ENCODE measurements around the gene KIF24.
"Not testable (repeated sequence)": the region's sequence is repeated elsewhere in the genome, so short reads cannot be mapped to it uniquely, and the experiment has no call there.

Gene KIF24

DNA sequence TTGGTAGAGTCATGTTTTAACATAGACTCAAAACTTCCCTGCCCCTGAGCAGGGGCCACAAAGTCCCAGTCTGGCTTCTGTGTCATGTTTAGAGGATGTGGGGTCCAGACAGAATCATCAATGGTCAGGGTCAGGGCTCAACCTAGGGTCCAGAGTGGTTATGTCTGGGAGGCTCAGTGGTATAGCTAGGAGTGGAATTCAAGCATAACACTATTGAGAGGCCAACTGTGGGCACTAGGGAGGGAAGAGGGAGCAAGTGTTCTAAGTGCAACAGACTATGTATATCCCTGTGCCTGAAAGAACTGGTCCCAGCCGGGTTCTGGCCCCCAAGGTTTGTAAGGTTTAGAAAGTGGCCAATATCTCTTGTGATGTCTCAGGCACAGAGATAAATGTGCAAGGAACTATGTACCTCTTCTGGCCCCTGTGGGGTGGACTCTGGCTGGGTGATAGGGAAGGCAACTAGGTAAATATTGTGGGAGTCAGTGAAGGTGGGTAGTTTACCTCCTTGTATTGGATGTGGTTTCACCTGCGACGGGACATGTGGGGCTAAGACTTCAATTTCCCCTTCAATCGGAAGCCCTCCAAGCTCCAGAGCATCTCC is 33.6 kb upstream of the KIF24 start:
- no peak overlapping the region for H3K4me3 ChIP-seq (ENCODE audit: low read depth, low read length)
- no peak for DNase-seq (ENCODE audit: low read depth)
- TF ChIP-seq, protein P1, sequence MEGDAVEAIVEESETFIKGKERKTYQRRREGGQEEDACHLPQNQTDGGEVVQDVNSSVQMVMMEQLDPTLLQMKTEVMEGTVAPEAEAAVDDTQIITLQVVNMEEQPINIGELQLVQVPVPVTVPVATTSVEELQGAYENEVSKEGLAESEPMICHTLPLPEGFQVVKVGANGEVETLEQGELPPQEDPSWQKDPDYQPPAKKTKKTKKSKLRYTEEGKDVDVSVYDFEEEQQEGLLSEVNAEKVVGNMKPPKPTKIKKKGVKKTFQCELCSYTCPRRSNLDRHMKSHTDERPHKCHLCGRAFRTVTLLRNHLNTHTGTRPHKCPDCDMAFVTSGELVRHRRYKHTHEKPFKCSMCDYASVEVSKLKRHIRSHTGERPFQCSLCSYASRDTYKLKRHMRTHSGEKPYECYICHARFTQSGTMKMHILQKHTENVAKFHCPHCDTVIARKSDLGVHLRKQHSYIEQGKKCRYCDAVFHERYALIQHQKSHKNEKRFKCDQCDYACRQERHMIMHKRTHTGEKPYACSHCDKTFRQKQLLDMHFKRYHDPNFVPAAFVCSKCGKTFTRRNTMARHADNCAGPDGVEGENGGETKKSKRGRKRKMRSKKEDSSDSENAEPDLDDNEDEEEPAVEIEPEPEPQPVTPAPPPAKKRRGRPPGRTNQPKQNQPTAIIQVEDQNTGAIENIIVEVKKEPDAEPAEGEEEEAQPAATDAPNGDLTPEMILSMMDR (IDR thresholded peaks at IDR 0.05; ENCODE audit: low read depth, low read length, missing control alignments), result no peak

DNA sequence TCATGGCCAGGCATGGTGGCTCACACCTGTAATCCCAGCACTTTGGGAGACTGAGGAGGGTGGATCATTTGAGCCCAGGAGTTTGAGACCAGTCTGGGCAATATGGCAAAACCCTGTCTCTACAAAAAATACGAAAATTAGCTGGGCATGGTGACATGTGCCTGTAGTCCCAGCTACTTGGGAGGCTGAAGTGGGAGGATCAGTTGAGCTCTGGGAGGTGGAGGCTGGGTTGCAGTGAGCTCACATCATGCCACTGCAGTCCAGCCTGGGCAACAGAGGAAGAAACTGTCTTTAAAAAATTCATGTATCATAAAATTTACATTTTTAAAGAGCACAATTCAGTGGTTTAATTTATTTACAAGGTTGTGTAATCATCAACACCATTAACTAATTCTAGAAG is 23.9 kb upstream of the KIF24 start:
- not testable (repeated sequence) for H3K4me3 ChIP-seq (ENCODE audit: low read depth, low read length); DNase-seq (ENCODE audit: low read depth)

DNA sequence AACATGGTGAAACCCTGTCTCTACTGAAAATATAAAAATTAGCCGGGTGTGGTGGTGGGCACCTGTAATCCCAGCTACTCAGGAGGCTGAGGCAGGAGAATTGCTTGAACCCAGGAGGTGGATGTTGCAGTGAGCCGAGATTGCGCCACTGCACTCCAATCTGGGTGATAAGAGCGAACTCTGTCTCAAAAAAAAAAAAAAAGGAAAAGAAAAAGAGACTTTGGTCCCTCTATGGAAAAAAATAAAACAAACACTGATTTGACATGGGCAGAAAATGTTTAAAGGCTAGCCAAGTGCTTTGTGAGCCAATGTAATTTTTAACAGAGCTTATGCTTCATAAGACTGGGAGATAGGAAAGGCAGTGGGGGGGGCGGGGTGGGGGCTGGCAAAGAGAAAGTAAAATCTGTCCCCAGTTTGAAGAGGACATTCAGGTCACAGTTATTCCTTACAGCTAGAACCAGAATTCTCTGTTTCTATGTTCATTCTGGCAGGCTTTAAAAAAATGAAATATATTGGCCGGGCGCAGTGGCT is 23.1 kb upstream of the KIF24 start:
- H3K4me3 ChIP-seq (ENCODE audit: low read depth, low read length); DNase-seq (ENCODE audit: low read depth): not testable (repeated sequence)

DNA sequence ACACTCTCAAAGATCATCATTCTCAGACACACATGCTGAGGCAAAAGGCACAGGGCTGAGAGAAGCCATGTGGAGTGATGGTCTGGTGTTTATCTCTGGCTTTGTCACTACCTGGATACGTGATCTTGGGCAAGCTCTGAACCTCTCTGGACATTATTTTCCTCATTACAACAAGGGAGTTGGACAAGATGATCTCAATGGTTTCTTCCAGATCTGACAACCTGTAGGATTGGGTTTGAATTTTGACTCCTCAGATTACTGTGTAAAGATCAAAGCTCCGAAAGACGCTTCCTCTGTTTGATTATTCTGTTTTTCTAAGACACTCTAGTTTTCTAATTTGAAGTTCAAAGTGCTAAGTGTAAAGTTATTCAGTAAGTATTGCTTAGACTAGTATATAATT is 20.3 kb upstream of the KIF24 start:
- TF ChIP-seq, protein P1 (IDR thresholded peaks at IDR 0.05; ENCODE audit: low read depth, low read length, missing control alignments), result no peak
- no peak for DNase-seq (ENCODE audit: low read depth)
- no peak overlapping the region for H3K4me3 ChIP-seq (ENCODE audit: low read depth, low read length)

DNA sequence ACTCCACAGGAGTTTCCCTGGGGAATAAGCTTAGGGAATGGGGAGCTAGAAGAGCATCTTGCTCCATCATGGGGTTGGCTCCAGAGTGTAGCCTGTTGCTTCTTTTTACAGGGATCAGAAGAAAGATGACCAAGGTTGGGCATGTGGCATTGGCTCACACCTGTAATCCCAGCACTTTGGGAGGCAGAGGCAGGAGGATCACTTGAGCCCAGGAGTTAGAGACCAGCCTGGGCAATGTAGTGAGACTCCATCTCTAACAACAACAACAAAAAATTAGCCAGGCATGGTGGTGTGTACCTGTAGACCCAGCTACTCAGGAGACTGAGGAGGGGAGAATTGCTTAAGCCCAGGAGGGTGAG is 18.7 kb upstream of the KIF24 start:
- TF ChIP-seq, protein P1 (IDR thresholded peaks at IDR 0.05; ENCODE audit: low read depth, low read length, missing control alignments), result no peak
- no peak overlapping the region for H3K4me3 ChIP-seq (ENCODE audit: low read depth, low read length)
- DNase-seq (ENCODE audit: low read depth), result no peak

DNA sequence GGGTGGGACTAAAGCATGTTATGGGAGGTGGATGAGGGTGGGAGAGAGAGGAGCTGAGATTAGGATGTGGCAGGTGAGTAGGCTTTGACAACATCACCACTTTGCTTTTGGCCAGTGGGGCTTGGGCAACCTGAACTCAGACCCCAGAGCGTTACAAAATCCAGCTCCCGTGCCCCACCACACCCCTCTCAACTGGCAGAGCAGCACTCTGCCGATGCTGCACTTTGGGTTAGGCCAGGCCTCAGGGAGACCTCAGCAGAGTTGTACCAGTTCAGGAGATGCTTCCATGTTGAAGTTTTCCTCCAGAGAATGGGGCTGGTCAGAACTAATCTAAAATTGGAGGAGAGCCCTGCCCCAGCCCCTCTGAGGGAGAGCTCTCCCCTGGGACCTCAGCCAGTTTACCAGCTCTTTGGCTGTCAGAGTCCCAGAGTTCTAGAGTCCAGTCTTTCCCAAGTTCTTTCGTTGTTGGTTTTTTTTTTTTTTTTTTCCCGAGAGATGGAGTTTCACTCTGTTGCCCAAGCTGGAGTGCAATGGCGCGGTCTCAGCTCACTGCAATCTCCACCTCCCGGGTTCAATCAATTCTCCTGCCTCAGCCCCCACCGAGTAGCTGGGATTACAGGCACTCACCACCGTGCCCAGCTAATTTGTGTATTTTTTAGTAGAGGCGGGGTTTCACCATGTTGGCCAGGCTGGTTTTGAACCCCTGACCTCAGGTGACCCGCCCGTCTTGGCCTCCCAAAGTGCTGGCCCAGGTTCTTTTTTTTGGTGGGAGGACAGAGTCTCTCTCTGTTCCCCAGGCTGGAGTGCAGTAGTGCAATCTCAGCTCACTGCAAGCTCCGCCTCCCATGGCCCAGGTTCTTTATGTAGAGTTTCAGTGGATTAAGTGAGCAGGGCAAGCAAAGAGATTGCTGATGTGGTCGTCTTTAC is 18.1 kb upstream of the KIF24 start:
- no peak overlapping the region for H3K4me3 ChIP-seq (ENCODE audit: low read depth, low read length)
- TF ChIP-seq, protein P1 (IDR thresholded peaks at IDR 0.05; ENCODE audit: low read depth, low read length, missing control alignments), result no peak
- DNase-seq (ENCODE audit: low read depth), result no peak

DNA sequence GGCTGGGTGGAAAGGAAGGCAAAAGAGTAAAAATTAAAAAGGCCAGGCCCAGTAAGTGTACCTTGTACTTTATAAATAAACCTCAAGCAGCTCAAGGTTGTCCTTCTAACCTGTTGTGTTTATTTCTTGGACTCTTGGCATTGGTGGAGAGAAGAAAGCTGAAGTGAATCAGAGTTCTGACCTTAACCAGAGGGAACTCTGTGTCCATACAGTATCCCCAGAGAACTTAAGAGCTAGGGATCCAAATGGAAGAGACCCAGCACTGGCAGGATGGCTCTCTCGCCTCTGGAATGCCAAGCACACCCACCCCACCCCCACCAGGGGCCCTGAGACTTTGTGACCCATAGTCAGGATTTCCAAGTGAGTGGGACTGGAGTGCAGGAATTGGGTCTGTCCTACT is 14.5 kb upstream of the KIF24 start:
- no peak for DNase-seq (ENCODE audit: low read depth)
- no peak overlapping the region for H3K4me3 ChIP-seq (ENCODE audit: low read depth, low read length)
- TF ChIP-seq, protein P1 (IDR thresholded peaks at IDR 0.05; ENCODE audit: low read depth, low read length, missing control alignments), result no peak

DNA sequence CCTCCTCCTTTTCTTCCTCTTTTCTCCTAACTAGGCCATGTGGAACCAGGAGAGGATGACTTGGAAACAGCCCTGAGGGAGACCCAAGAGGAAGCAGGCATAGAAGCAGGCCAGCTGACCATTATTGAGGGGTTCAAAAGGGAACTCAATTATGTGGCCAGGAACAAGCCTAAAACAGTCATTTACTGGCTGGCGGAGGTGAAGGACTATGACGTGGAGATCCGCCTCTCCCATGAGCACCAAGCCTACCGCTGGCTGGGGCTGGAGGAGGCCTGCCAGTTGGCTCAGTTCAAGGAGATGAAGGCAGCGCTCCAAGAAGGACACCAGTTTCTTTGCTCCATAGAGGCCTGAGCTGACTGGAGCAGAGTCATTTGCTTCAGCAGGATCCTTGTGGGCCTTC is 14.0 kb upstream of the KIF24 start:
- TF ChIP-seq, protein P1 (IDR thresholded peaks at IDR 0.05; ENCODE audit: low read depth, low read length, missing control alignments), result no peak
- no peak overlapping the region for H3K4me3 ChIP-seq (ENCODE audit: low read depth, low read length)
- no peak for DNase-seq (ENCODE audit: low read depth)
